Endothelial cell of umbilical vein (primary cell): ENCODE data around the gene MYCBP2.

ENCODE experiments used
- EZH2 ChIP-seq: IDR thresholded peaks from 2 replicates; pipeline ENCODE4 v1.6.1; 2012; ENCODE audit warnings: borderline replicate concordance, low read depth, mild to moderate bottlenecking, moderate library complexity, low read length, inconsistent platforms; ENCODE audit not compliant: severe bottlenecking
- GATA2 ChIP-seq: IDR thresholded peaks from 2 replicates; pipeline ENCODE4 v1.7.0; 2011; ENCODE audit warnings: low read depth, mild to moderate bottlenecking, moderate library complexity, mixed read lengths, low read length; ENCODE audit not compliant: insufficient read length, insufficient read depth
- JUN ChIP-seq: IDR thresholded peaks from 2 replicates; pipeline ENCODE4 v1.6.1; 2011; ENCODE audit warnings: borderline replicate concordance, low read depth; ENCODE audit not compliant: insufficient read length, insufficient read depth
- MAX ChIP-seq: IDR thresholded peaks from 2 replicates; pipeline ENCODE4 v1.6.1; 2011; ENCODE audit not compliant: insufficient read depth, insufficient read length
- MYC ChIP-seq: IDR thresholded peaks from one replicate; pipeline ENCODE4 v1.6.1; 2011; ENCODE audit warnings: mild to moderate bottlenecking, low read depth, low read length
- POLR2A ChIP-seq: IDR thresholded peaks from 2 replicates; pipeline ENCODE4 v1.6.1; 2012; ENCODE audit warnings: low read depth, mild to moderate bottlenecking, control low read depth, low read length
- POLR2AphosphoS5 ChIP-seq: IDR thresholded peaks from 2 replicates; pipeline ENCODE4 v1.6.1; 2012; ENCODE audit warnings: low read depth, mild to moderate bottlenecking, control low read depth, low read length, moderate library complexity; ENCODE audit not compliant: insufficient read depth
- TF ChIP-seq, protein P1 (sequence below), 2 donors: IDR thresholded peaks; 1 replicate in 1 of 2; 2 replicates in 1 of 2; pipeline ENCODE4 v1.5.1; 2011; ENCODE audit warnings: low read length in 2 of 2, mild to moderate bottlenecking in 2 of 2, moderate library complexity in 2 of 2, control low read depth in 1 of 2, inconsistent platforms in 1 of 2, low read depth in 1 of 2; ENCODE audit not compliant: insufficient read depth in 1 of 2; ENCODE audit errors: extremely low read depth in 1 of 2

DNA sequence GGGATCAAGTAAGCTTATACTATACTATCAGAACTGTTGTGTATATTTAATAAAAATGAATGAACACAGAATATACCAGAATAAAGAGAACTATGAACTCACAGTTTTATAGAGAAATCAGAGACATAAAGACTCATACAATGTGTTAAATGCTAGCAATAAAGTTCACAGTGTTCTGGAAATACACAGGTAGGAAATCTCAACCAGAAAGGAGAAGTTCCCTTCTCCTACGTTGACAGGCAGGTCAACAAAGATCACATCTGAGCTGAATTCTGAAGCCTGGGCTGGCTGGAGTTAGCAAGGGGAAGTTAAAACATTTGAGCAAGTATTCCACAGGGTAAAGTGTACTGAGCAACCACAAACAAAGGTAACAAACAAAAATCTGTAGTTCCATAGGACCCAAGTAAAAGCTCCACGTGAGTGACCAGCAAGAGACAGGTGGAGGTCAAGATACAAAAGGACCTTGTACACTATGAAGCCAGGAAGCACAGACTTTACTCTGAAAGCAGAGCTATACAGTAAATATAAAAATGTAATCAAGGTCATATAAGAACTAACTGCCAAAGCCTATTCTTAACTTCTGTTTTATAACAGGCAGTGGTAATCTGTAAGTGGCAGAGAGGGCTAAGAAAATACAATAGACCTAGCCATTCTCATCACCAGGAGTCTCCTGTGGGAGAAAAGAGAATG lies 312.9 kb downstream of the MYCBP2 start:
- TF ChIP-seq JUN = no peak
- TF ChIP-seq, protein P1, sequence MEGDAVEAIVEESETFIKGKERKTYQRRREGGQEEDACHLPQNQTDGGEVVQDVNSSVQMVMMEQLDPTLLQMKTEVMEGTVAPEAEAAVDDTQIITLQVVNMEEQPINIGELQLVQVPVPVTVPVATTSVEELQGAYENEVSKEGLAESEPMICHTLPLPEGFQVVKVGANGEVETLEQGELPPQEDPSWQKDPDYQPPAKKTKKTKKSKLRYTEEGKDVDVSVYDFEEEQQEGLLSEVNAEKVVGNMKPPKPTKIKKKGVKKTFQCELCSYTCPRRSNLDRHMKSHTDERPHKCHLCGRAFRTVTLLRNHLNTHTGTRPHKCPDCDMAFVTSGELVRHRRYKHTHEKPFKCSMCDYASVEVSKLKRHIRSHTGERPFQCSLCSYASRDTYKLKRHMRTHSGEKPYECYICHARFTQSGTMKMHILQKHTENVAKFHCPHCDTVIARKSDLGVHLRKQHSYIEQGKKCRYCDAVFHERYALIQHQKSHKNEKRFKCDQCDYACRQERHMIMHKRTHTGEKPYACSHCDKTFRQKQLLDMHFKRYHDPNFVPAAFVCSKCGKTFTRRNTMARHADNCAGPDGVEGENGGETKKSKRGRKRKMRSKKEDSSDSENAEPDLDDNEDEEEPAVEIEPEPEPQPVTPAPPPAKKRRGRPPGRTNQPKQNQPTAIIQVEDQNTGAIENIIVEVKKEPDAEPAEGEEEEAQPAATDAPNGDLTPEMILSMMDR (IDR thresholded peaks at IDR 0.05; ENCODE audit: extremely low read depth in 1 of 2, insufficient read depth in 1 of 2, low read depth in 1 of 2, low read length in 2 of 2) = no peak
- no peak for TF ChIP-seq POLR2A
- no peak for TF ChIP-seq MYC
- TF ChIP-seq MAX = no peak
- no peak for TF ChIP-seq GATA2
- no peak for TF ChIP-seq EZH2
- TF ChIP-seq POLR2AphosphoS5 = no peak
